DND-41 (cell line): Measurements from ENCODE around the gene NOS1.
"Not testable (repeated sequence)": the region's sequence is repeated elsewhere in the genome, so short reads cannot be mapped to it uniquely, and the experiment has no call there.

Experiments used
- ATAC-seq: fragments of 200-7000 bp; cut with Tn5 transposase; 3 replicates; pipeline ENCODE4 v1.9.1; 2021; ENCODE audit warnings: low read depth; ENCODE audit not compliant: insufficient read depth
- DNase-seq: peaks from one replicate; pipeline ENCODE4 v3.0.0-alpha.2; 2020
- H2AFZ ChIP-seq: 2 replicates; pipeline ENCODE4 v1.6.0; 2012; ENCODE audit warnings: low read depth, low read length
- H3K27ac ChIP-seq: 2 replicates; pipeline ENCODE4 v1.5.1; 2012; ENCODE audit warnings: low read length, inconsistent platforms
- H3K27me3 ChIP-seq: fragments of 200-600 bp; sonication (generic); 2 replicates; pipeline ENCODE4 v1.6.0; 2012; ENCODE audit warnings: low read length, mild to moderate bottlenecking, inconsistent platforms; ENCODE audit not compliant: insufficient read depth, poor library complexity
- H3K36me3 ChIP-seq: 2 replicates; pipeline ENCODE4 v1.5.1; 2012; ENCODE audit warnings: low read length, inconsistent platforms; ENCODE audit not compliant: insufficient read depth
- H3K4me1 ChIP-seq: 2 replicates; pipeline ENCODE4 v1.5.1; 2012; ENCODE audit warnings: mild to moderate bottlenecking, low read length; ENCODE audit not compliant: insufficient read depth
- H3K4me2 ChIP-seq: 2 replicates; pipeline ENCODE4 v1.6.0; 2012; ENCODE audit warnings: mild to moderate bottlenecking, moderate library complexity, low read length, inconsistent platforms; ENCODE audit not compliant: insufficient read depth
- H3K4me3 ChIP-seq, 2 experiments: fragments of 200-600 bp in 1 of 2; shearing (Covaris generic) in 1 of 2; 2 replicates each; pipeline ENCODE4 v1.5.1; 2012 to 2016; ENCODE audit warnings: inconsistent platforms in 2 of 2, low read length in 2 of 2, mild to moderate bottlenecking in 2 of 2, low read depth in 1 of 2, moderate library complexity in 1 of 2
- H3K79me2 ChIP-seq: 2 replicates; pipeline ENCODE4 v1.6.0; 2012; ENCODE audit warnings: low read length, inconsistent platforms; ENCODE audit not compliant: insufficient read depth
- H3K9ac ChIP-seq: 2 replicates; pipeline ENCODE4 v1.6.0; 2012; ENCODE audit warnings: low read depth, mild to moderate bottlenecking, inconsistent platforms, low read length, moderate library complexity
- H3K9me3 ChIP-seq: 2 replicates; pipeline ENCODE4 v1.5.1; 2012; ENCODE audit warnings: low read length, moderate library complexity, mild to moderate bottlenecking, inconsistent platforms; ENCODE audit not compliant: insufficient read depth, severe bottlenecking
- H4K20me1 ChIP-seq: 2 replicates; pipeline ENCODE4 v1.6.0; 2012; ENCODE audit warnings: low read length; ENCODE audit not compliant: insufficient read depth
- EZH2 ChIP-seq: IDR thresholded peaks from 3 replicates; pipeline ENCODE4 v1.6.1; 2012; ENCODE audit warnings: borderline replicate concordance, low read depth, mild to moderate bottlenecking, moderate library complexity, low read length, inconsistent platforms; ENCODE audit not compliant: severe bottlenecking
- TF ChIP-seq, protein P1 (sequence below): IDR thresholded peaks from 2 replicates; pipeline ENCODE4 v1.5.1; 2012; ENCODE audit warnings: borderline replicate concordance, low read length, moderate library complexity, mild to moderate bottlenecking; ENCODE audit not compliant: poor library complexity, severe bottlenecking; ENCODE audit errors: extremely low read depth

Gene NOS1

DNA sequence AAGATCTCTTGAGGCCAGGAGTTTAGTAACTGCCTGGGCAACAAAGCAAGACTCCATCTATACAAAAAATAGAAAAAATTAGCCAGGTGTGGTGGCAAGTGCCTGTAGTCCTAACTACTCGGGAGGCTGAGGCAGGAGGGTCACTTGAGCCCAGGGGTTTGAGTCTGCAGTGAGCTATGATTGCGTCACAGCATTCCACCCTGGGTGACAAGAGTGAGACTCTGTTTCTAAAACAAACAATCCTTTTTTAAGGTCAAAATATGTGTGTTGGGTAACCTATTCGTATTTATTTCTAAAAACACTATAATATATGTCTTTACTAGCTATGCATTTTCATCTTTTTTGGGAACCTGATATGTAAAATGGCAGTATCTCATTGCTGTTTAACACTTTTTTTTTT, 178.6 kb downstream of the NOS1 start:
- H3K9ac ChIP-seq, result no peak overlapping the region
- H3K4me1 ChIP-seq, result peaks cover 5% of the 10 kb centered on the region; the same call in 1 of the 2 replicates
- peaks cover 94% of the 10 kb centered on the region for H3K36me3 ChIP-seq
- no peak overlapping the region for H3K4me3 ChIP-seq
- no peak overlapping the region for H3K4me2 ChIP-seq
- H3K9me3 ChIP-seq, result peaks cover 18% of the 10 kb centered on the region
- H2AFZ ChIP-seq, result no peak overlapping the region
- no peaks in the 10 kb centered on the region for H3K27me3 ChIP-seq
- no peak overlapping the region for H3K27ac ChIP-seq
- no peak for ATAC-seq
- H4K20me1 ChIP-seq, result peaks cover 3% of the 10 kb centered on the region; the same call in 1 of the 2 replicates
- peaks cover 38% of the 10 kb centered on the region for H3K79me2 ChIP-seq
- TF ChIP-seq, protein P1, sequence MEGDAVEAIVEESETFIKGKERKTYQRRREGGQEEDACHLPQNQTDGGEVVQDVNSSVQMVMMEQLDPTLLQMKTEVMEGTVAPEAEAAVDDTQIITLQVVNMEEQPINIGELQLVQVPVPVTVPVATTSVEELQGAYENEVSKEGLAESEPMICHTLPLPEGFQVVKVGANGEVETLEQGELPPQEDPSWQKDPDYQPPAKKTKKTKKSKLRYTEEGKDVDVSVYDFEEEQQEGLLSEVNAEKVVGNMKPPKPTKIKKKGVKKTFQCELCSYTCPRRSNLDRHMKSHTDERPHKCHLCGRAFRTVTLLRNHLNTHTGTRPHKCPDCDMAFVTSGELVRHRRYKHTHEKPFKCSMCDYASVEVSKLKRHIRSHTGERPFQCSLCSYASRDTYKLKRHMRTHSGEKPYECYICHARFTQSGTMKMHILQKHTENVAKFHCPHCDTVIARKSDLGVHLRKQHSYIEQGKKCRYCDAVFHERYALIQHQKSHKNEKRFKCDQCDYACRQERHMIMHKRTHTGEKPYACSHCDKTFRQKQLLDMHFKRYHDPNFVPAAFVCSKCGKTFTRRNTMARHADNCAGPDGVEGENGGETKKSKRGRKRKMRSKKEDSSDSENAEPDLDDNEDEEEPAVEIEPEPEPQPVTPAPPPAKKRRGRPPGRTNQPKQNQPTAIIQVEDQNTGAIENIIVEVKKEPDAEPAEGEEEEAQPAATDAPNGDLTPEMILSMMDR, result no peak
- no peak for TF ChIP-seq EZH2
- DNase-seq, result no peak

DNA sequence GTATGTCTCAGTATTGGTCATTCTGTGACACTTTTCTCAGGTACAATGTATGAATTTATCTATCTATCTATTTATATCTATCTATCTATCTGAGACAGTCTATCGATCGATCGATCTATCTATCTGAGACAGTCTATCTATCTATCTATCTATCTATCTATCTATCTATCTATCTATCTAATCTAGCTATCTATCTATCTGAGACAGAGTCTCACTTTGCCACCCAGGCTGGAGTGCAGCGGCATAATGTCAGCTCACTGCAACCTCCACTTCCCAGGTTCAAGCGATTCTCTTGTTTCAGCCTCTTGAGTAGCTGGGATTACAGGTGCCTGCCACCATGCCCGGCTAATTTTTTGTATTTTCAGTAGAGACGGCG, 180.0 kb downstream of the NOS1 start:
- peaks cover 18% of the 10 kb centered on the region for H3K9me3 ChIP-seq
- not testable (repeated sequence) for H3K27me3 ChIP-seq, H3K9ac ChIP-seq, H3K27ac ChIP-seq, DNase-seq, H4K20me1 ChIP-seq, ATAC-seq, H2AFZ ChIP-seq, H3K4me3 ChIP-seq, H3K4me2 ChIP-seq, H3K4me1 ChIP-seq
- peaks cover 28% of the 10 kb centered on the region for H3K79me2 ChIP-seq
- H3K36me3 ChIP-seq, result peaks cover 97% of the 10 kb centered on the region

DNA sequence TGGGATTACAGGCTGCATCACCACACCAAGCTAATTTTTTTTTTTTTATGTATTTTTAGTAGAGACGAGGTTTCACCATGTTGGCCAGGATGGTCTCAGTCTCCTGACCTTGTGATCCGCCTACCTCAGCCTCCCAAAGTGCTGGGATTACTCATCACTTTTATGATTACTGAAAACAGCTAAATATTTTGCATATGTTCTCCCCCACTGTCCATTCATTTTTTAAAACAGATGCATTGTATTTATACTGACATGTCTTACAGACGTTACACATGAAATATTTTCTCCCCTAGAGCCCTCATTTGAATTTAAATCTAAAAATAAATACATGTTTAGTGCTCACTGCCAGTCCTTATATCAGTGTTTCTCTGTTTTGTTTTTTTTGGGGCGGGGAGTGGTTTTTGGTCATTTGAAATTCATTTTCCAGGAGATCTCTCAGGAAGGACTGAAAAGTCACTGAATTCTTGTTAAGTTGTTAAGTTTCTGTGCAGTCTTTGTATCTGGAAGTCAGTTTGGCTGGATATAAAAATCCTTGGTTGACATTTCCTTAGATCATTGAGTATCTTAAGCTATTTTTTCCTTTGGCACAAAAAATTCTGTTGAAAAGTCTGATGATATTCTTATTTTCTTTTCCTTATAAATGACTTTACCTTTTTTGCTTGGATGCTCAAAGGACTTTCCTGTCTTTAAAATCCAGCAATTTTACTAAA, 180.5 kb downstream of the NOS1 start:
- ATAC-seq (no peak), DNase-seq (no peak)
- 0 out of 2 replicates have a peak, but pooled peaks cover 3% of the 10 kb centered on the region for H4K20me1 ChIP-seq
- H3K27me3 ChIP-seq, result no peaks in the 10 kb centered on the region
- peaks cover 18% of the 10 kb centered on the region for H3K9me3 ChIP-seq
- no peak overlapping the region for H3K4me2 ChIP-seq
- TF ChIP-seq EZH2, result no peak
- TF ChIP-seq, protein P1, result no peak
- H3K27ac ChIP-seq, result no peak overlapping the region
- peaks cover 97% of the 10 kb centered on the region for H3K36me3 ChIP-seq
- H3K79me2 ChIP-seq, result peaks cover 25% of the 10 kb centered on the region
- no peak overlapping the region for H3K9ac ChIP-seq
- H2AFZ ChIP-seq, result no peak overlapping the region
- no peak overlapping the region for H3K4me3 ChIP-seq
- no peaks in the 10 kb centered on the region for H3K4me1 ChIP-seq

DNA sequence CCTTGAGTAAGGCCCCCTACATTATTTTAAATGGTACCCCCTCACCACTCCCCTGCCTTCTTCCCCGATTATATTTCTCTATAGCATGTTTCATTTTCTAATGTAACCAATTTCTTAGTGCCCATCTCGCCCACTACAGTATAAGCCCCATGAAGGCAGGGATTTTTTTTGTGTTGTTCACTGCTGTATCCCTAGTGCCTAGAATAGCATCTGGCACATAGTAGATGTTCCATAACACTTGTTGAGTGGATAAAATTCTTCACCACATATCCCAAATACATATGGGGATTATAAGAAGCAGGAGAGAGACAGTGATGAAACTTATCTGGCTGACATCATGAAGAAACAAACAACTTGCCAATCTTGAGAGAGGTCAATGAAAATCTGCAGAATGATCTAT, 182.7 kb downstream of the NOS1 start:
- no peak for DNase-seq
- Histone ChIP-seq H3K79me2 (peaks cover 12% of the 10 kb centered on the region), H3K9me3 (peaks cover 18% of the 10 kb centered on the region), H3K27me3 (no peaks in the 10 kb centered on the region), H3K4me2 (no peak overlapping the region), H3K9ac (no peak overlapping the region), H4K20me1 (peaks cover 7% of the 10 kb centered on the region; the same call in 1 of the 2 replicates), H3K36me3 (peaks cover 97% of the 10 kb centered on the region), H3K4me1 (no peaks in the 10 kb centered on the region), H3K4me3 (no peak overlapping the region), H3K27ac (no peak overlapping the region), H2AFZ (no peak overlapping the region)
- ATAC-seq, result no peak
- TF ChIP-seq, protein P1, result no peak
- TF ChIP-seq EZH2, result no peak
